Left ventricle myocardium superior (tissue), 1 donor: ENCODE results near the gene EFTUD2. TPM values are rescaled to one million over a fixed set of nuclear protein-coding genes. Genes with fewer than 3 reads are reported as not detected.

Experiments
- ATAC-seq: fragments of 200-7000 bp; cut with Tn5 transposase; one replicate; pipeline ENCODE4 v1.9.1; 2020; ENCODE audit warnings: mild to moderate bottlenecking, moderate library complexity
- DNase-seq: peaks from one replicate; pipeline ENCODE4 v3.0.0-alpha.2; 2020
- intact Hi-C: fragments of 100-400 bp; cut with micrococcal nuclease; formaldehyde crosslinking; loops from one replicate; pipeline ENCODE4 v1.11.0; 2022
- total RNA-seq: library from RNA; stranded (reverse); fragmentation: NEBNext Ultra II Directional; extraction: Animal tissue kit (Norgen Biotek cat#: 25700); gene quantifications from one replicate; pipeline ENCODE4 v1.2.1, GENCODE V29; 2021
- donor health status: DM: no; HTN: yes; CAD: no; lungs with severe emphysema.

Gene EFTUD2
- total RNA-seq, 1 donor from 2014 or later: 54.4 TPM

DNA sequence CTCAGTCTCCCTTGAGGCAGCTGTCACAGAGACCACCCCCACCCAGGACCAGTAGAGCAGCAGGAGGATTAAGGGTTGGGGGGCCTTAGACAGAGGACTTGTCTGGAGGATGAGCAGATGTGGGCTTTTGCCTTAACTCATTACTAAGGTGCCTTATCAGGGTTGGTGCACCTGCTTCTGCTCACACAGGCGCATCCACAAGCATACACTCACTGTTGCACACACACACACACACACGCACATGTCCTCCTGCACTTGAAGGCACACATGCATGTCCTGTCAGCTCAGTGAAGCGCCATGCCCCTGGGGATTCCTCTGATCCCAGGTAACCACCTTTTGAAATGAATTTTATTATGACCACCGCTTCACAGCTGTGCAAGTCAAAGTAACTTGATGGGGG lies 14.9 kb upstream of the EFTUD2 start:
- no peak for ATAC-seq
- intact Hi-C loops: loop anchor here (10.0 kb wide), 1 partner anchor 181 kb away; no protein-coding TSS in a partner anchor
- DNase-seq: no peak

DNA sequence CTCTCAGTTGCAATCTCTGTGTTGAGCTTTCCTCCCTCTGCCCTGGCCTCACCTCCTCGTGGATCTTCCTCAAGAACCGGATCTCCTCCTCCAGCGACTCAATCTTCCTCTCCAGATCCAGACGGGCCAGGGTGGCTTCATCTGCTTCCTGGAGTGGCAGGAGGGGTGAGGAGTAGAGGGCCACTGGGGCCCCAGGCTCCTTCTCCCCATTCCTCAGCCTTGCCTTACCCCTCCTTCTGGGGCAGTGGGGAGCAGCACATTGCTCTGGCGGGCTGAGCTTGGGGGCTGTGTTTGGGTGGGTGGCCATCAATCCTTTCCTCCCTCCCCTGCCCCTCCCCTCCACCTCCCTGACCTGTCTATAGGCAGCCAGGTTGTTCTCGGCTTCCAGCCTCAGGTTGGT lies 14.4 kb upstream of the EFTUD2 start:
- DNase-seq: no peak
- ATAC-seq: no peak
- intact Hi-C loops: loop anchor here (10.0 kb wide), 1 partner anchor 181 kb away; no protein-coding TSS in a partner anchor

DNA sequence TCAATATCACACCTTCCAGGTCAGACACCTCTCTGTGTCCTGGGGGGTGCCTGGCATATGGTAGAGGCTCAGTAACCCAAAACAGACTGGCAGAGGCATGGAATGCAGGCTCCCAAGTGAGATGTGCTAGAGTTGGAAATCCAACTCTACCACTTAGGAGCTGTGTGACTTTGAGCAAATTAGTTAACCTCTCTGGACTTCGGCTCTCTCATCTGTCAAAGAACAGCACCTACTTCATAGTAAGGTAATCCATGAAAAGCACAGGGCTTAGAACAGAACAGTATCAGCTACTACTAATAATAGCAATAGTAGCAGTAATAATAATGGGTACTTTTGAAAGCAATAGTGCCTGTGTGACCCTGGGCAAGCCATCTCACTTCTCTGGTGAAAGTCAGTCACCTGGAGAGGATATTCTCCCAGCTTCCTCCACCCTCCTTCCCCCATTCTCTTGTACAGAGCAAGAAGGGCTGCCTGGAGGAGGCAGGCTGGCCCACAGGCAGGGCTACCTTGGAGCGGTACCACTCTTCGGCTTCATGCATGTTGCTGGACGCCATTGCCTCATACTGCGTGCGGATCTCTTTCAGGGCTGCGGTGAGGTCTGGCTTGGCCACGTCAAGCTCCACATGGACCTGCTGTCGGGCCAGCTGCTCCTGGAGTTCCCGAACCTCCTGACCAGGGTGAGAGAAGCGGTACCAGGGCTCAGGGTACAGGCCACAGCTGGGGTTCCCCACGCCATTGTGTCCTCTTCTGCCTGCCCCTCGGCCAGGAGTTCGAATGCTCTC lies 13.7 kb upstream of the EFTUD2 start:
- no peak for ATAC-seq
- no peak for DNase-seq
- intact Hi-C loops: loop anchor here (10.0 kb wide), 1 partner anchor 182 kb away; no protein-coding TSS in a partner anchor

GRCh38 chr17:44911133-44912001 lies 12.1 kb upstream of the EFTUD2 start:
- ATAC-seq: peak; percentile 86
- intact Hi-C loops: loop anchor here (10.0 kb wide), 1 partner anchor 183 kb away; no protein-coding TSS in a partner anchor
- DNase-seq: peak; percentile 77

DNA sequence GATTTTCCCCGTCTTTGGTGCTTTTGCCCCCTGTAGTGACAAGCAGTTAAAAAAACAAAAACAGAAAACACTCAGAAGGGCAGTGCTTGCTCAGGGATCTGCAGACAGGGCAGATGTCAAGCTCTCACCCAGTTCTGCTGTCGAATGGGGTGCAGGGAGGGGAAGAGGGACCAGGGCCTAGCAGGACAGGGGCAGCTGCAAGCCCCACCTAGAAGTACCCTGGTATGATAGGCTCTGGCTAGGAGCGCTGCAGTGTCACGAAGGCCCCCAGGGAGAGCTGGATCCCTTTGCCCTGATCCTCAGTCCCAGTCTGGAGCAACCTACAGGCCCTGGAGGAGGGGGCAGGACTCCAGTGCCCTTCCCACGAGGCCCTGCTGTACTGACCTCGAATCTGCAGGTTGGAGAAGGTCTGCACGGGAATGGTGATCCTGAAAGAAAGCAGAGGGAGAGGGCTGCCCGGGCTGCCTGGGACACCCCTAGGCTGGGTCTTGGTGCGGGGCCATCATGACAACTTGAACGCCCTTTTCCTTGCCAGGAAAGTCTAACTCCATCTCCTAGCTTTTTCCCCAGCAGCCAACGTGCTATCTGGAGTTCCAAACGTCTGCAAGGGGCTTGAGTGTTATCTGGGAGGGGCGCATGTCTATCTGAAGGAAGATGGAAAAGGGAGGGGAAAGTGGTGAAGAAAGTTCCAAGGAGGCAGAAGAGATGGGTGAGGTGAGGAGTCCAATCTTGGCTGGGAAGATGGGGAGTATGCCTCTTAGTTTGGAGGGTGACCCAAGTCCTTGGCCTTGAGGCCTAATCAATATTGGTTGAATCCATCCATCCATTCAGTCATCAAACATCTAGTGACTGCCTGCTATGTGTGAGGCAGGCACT lies 11.2 kb upstream of the EFTUD2 start:
- DNase-seq (no peak), ATAC-seq (no peak)
- intact Hi-C loops: loop anchor here (10.0 kb wide), 1 partner anchor 184 kb away; no protein-coding TSS in a partner anchor

DNA sequence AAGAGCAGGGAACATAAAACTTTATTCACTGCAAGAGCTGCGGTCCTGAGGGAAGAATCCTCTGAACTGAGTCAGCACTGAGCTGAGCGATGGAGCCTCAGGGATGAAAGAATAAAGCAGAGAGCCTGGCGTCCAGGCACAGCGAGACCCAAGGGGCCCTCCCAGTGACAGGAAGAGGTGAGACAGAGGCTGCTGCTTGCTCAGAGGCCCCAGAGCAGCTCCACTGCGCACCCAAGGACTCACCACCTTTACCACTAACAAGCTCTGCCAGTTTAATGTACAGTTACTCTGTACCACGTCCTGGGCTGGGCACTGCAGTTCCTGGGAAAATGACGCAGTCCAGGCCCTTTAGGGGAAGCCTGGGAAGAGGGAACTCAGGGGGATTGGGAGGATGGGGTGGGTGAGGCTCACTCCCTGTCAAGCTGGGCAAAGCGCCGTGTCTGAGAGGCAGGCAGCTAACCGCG lies 10.5 kb upstream of the EFTUD2 start:
- no peak for ATAC-seq
- DNase-seq: no peak
- intact Hi-C loops: loop anchor here (10.0 kb wide), 1 partner anchor 185 kb away; no protein-coding TSS in a partner anchor

DNA sequence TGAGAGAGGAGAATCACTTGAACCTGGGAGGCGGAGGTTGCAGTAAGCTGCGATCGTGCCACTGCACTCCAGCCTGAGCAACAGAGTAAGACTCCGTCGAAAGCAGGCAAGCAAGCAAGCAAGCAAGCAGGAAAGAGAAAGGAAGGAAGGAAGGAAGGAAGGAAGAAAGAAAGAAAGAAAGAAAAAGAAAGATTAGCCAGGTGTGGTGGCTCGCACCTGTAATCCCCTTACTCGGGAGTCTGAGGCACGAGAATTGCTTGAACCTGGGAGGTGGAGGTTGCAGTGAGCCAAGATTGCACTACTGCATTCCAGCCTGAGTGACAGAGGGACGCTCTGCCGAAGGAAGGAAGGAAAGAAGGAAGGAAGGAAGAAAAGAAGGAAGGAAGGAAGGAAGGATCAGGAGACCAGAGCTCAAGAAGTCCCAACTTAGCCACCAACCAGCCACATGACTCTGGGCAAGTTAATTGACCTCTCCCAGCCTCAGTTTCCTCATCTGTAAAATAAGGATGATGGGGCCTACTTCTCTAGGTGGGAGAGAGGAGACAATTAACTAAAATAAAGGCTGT lies 9.6 kb upstream of the EFTUD2 start:
- no peak for DNase-seq
- ATAC-seq: no peak
- intact Hi-C loops: no loop called here

- no peak for ATAC-seq
- DNase-seq: no peak
- intact Hi-C loops: no loop called here
These were observed 8.7 kb upstream of the EFTUD2 start for GRCh38 chr17:44907729-44908470.

DNA sequence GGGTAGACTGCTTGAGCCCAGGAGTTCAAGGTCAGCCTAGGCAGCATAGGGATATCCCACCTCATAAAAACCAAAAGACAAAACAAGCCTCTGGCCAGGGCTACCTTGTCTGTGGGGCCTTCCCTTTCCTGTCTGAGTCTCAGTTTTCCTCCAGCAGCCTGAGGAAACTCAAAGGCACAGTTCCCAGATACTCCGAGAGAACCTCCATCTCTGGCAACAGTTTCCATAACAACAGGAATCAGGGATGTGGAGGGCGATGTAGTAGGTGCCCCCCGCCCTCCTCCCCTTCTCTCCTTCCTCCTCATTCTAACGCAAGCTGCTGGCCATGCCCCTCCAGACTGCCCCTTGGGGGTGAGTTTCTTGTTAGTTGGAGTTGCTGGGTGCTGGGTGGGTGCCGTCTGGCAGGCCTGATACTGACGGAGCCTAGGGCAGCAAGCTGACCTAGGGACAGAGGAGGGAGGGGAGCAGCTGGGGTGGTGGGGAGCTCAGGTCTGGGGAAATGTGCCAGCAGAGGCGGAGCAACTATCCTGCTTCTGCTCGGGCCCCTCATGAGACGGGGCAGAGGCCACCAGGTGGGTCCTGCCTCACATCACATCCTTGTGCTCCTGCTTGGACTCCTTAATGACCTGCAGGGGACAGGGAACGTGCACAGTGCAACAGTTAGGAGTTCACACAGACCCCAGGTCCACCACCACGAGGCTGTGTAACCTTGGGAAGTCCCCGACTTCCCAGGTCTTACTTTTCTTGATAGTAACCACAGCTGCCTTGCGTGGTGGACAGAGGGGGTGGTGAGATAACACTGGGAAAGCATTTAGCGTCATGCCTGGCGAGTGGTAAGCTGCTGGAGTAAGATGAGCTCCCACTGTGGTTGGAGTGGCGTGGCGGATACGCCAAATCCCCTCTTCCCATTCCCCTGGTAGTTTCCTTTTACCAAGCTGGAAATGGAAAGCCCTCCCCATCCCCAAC lies 7.8 kb upstream of the EFTUD2 start:
- intact Hi-C loops: no loop called here
- DNase-seq (no peak), ATAC-seq (no peak)

DNA sequence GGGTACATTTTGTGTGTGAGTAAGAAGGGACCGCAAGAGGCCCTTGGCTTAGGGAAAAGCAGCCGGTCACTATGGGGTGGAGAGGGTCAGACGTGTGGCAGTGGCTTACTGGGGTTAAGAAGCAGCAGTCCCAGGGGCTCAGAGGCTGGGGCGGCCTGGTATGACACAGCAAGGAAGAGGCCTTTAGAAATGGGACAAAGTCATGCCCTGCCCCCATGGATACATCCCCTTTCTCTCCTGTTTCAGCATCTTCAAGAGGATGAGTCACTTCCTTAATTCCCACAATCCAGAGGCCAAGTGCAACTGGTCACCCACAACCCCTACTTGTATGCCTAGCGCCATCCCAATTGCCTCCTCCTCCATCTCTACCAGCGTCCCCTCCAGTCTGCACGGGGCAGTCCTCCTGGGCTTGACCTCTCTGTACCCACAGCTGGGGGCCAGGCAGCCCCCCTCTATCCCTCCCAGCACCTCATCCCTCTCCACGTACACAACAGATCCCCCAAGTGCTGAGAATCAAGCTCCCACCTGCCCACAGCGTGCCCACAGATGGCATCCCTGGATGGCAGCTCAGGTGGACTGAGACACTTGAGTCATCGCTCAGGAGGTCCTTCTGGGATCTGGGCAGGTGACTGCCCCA lies 6.9 kb upstream of the EFTUD2 start:
- DNase-seq (no peak), ATAC-seq (no peak)
- intact Hi-C loops: no loop called here

- ATAC-seq (no peak), DNase-seq (no peak)
- intact Hi-C loops: no loop called here
These were observed 6.1 kb upstream of the EFTUD2 start for GRCh38 chr17:44905006-44906000.

DNA sequence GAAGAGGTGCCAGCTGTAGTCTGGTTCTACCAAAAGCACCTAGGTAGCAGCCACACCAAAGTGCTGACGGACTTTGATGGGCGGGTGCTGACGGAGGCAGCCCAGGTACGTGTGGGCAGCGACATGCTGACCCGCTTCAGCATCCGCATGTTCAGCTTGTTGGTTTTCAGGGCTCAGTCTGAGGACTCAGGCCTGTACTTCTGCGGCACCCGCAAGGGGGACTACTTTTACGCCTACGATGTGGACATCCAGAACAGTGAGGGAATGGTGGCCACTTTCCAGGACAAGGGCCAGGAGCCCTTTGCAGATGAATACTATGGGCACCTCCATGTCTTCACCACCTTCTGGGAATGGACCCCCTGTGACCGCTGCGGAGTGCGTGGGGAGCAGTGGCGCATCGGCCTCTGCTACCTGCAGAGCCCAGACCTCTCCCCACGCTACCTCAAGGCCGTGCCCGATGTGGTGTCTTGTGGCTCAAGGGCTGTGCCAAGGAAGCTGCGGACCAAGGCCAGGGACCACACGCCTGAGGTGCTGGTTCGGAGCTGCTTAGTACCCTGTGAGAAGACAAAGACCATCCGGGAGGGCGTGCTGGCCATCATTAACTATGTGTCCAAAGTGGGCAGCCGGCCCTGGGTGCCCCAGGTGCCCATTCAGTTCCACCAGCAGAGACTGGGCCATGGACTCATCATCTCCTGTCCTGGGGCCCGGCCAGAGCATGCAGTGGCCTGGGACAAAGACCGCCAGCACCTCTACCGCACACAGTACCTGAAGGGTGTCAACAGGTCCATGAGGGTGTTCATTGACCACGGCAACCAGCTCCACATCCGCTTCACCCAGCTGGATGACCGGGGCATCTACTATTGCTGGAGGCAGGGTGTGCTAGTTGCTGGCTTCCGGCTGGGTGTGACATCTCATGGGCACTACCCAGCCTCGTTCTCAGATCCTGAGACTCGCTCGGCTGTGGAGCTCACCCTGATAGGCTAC lies 5.0 kb upstream of the EFTUD2 start:
- intact Hi-C loops: no loop called here
- DNase-seq: no peak
- no peak for ATAC-seq

GRCh38 chr17:44903012-44903685 lies 3.9 kb upstream of the EFTUD2 start:
- DNase-seq (no peak), ATAC-seq (no peak)
- intact Hi-C loops: no loop called here
